Tibial nerve (tissue), 4 donors: ENCODE data around the gene HDAC11. TPM values are rescaled to one million over a fixed set of nuclear protein-coding genes. Genes with fewer than 3 reads are reported as not detected.

ENCODE experiments used
- DNase-seq, 2 donors: peaks; one replicate each; pipeline ENCODE4 v3.0.0-alpha.2; 2019; ENCODE audit warnings: low spot score in 2 of 2
- H3K27ac ChIP-seq, 4 donors: fragments of 200-600 bp; sonication (generic) in 3 of 4; one replicate each; pipeline ENCODE4 v1.5.1; 2017 to 2019; ENCODE audit warnings: mild to moderate bottlenecking in 1 of 4
- H3K27me3 ChIP-seq, 2 donors: fragments of 200-600 bp; sonication (generic) in 1 of 2; one replicate each; pipeline versions ENCODE4 v1.5.1 to v1.6.0; 2017 to 2019
- H3K36me3 ChIP-seq, 3 donors: fragments of 200-600 bp; sonication (generic); one replicate each; pipeline ENCODE4 v1.5.1; 2018 to 2019
- H3K4me1 ChIP-seq, 4 donors: fragments of 200-600 bp; sonication (generic) in 3 of 4; one replicate each; pipeline ENCODE4 v1.5.1; 2017 to 2019
- H3K4me3 ChIP-seq, 4 donors: fragments of 200-600 bp; sonication (generic) in 3 of 4; one replicate each; pipeline ENCODE4 v1.5.1; 2017 to 2019; ENCODE audit warnings: mild to moderate bottlenecking in 1 of 4, moderate library complexity in 1 of 4
- H3K9me3 ChIP-seq, 4 donors: fragments of 200-600 bp; sonication (generic) in 3 of 4; one replicate each; pipeline ENCODE4 v1.5.1; 2017 to 2019
- EP300 ChIP-seq, 2 donors: sonication (generic); formaldehyde crosslinking; IDR thresholded peaks; one replicate each; pipeline ENCODE4 v1.6.1; 2017; ENCODE audit warnings: antibody characterized with exemption in 2 of 2, mild to moderate bottlenecking in 1 of 2
- POLR2A ChIP-seq, 2 donors: fragments of 450-650 bp; IDR thresholded peaks; one replicate each; pipeline ENCODE4 v1.6.1; 2017; ENCODE audit warnings: antibody characterized with exemption in 2 of 2, mild to moderate bottlenecking in 2 of 2, moderate library complexity in 2 of 2
- WGBS, 2 donors: methylation state at CpG; one replicate each; pipeline ENCODE4 v1.1.5; 2018; 5-methylcytosine and 5-hydroxymethylcytosine counted together
- total RNA-seq, 4 donors: library from RNA; depleted of rRNA; stranded (reverse); fragments of >200 nt; gene quantifications; one replicate each; pipeline ENCODE4 v1.1.0, GENCODE V29; 2016
- TF ChIP-seq, protein P1 (sequence below), 5 experiments: fragments of 200-600 bp in 3 of 5; fragments of 450-650 bp in 2 of 5; sonication (generic) in 3 of 5; IDR thresholded peaks; one replicate each; pipeline ENCODE4 v1.5.1; 2016 to 2019; ENCODE audit warnings: antibody characterized with exemption in 5 of 5, mild to moderate bottlenecking in 3 of 5, moderate library complexity in 2 of 5

HDAC11 gene
- total RNA-seq, 4 donors from 2014 or later: 20.9 to 25.1 (median 23.9) TPM

DNA sequence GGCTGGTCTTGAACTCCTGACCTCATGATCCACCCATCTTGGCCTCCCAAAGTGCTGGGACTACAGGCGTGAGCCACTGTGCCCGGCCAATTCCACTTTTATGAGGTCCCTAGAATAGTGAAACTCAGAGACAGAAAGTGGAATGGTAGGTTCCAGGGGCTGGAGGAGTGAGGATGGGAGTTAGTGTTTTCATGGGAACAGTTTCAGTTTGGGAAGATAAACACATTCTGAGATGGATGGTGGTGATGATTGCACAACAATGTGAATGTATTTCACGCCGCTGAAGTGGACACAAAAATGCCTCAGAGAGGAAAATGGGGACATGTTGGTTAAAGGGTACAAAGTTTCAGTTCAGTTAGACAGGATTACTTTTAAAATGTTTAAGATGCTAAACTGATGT, 22.5 kb upstream of the HDAC11 start:
- Histone ChIP-seq H3K36me3 (no peaks in the 10 kb centered on the region), H3K4me3 (no peak overlapping the region), H3K27ac (no peak overlapping the region), H3K4me1 (peaks cover 0 to under 1% (median 0%) of the 10 kb centered on the region in 4 donors), H3K9me3 (no peaks in the 10 kb centered on the region), H3K27me3 (no peaks in the 10 kb centered on the region)
- WGBS, 2 donors: 82 to 92% methylated on average over 4 of the region's 4 CpGs
- no peak for DNase-seq
- TF ChIP-seq POLR2A (IDR thresholded peaks at IDR 0.05): no peak
- TF ChIP-seq EP300 (IDR thresholded peaks at IDR 0.05): no peak
- TF ChIP-seq, protein P1, sequence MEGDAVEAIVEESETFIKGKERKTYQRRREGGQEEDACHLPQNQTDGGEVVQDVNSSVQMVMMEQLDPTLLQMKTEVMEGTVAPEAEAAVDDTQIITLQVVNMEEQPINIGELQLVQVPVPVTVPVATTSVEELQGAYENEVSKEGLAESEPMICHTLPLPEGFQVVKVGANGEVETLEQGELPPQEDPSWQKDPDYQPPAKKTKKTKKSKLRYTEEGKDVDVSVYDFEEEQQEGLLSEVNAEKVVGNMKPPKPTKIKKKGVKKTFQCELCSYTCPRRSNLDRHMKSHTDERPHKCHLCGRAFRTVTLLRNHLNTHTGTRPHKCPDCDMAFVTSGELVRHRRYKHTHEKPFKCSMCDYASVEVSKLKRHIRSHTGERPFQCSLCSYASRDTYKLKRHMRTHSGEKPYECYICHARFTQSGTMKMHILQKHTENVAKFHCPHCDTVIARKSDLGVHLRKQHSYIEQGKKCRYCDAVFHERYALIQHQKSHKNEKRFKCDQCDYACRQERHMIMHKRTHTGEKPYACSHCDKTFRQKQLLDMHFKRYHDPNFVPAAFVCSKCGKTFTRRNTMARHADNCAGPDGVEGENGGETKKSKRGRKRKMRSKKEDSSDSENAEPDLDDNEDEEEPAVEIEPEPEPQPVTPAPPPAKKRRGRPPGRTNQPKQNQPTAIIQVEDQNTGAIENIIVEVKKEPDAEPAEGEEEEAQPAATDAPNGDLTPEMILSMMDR (IDR thresholded peaks at IDR 0.05): no peak

DNA sequence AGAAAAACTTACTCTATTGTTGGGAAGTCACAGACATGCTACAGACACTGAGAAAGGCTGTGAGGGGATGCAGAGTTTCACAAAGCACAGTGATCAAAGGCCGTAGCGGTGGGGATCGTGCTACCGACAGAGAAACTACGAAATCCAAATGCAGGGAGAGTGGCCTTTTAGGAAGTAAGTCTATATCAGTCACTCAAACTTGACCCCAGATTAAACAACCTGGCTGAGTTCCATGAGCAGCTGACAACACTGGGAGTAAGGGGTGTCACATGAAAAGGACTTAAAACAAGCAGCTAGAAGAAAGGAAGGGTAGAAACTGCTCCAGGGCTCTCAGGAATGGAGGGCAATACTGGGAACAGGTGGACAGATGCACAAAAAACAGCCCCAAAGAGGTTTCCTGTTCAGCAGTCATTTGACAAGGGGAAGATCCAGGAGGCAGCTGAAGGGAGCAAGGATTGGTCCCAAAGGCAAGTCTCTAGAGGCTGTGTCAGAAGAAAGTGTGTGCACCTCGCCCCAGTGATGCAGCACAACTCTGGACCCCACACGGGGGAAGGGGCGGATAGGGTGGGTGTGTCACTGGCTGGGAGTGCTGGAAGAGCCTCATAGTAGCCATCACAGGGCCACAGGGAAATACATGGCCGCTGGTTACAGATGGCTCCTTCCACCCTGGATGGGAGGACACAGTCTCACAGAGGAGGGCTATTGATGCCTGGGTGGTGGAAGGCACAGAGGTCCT, 20.3 kb upstream of the HDAC11 start:
- no peaks in the 10 kb centered on the region for H3K27me3 ChIP-seq
- H3K9me3 ChIP-seq: no peaks in the 10 kb centered on the region
- TF ChIP-seq, protein P1 (IDR thresholded peaks at IDR 0.05): no peak
- TF ChIP-seq POLR2A (IDR thresholded peaks at IDR 0.05): no peak
- no peak for TF ChIP-seq EP300 (IDR thresholded peaks at IDR 0.05)

DNA sequence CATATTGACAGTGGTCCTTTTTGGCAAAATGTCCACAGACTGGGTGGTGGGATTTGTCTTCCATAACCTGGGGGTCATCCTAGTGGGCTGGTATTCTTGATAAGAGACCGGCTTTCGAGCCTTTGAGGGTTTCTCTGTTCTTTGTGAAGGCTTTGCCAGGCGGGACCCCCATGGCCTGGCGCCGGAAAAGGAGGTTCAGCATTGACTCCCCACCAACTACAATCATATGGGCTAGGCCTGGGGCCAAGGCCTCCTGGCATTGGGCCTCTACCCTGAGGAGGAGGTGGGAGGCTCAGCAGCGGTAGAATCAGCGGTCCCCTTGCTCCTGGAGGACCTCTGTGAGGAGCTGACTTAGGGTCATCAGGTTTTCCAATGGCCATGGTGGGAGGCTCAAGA, 19.8 kb upstream of the HDAC11 start:
- Histone ChIP-seq H3K4me1 (no peaks in the 10 kb centered on the region), H3K4me3 (no peak overlapping the region), H3K27ac (no peak overlapping the region), H3K9me3 (no peaks in the 10 kb centered on the region), H3K36me3 (no peaks in the 10 kb centered on the region), H3K27me3 (no peaks in the 10 kb centered on the region)
- 96 to 97% methylated on average over 7 of the region's 7 CpGs for WGBS, 2 donors
- DNase-seq: no peak
- no peak for TF ChIP-seq EP300 (IDR thresholded peaks at IDR 0.05)
- TF ChIP-seq POLR2A (IDR thresholded peaks at IDR 0.05): no peak
- TF ChIP-seq, protein P1 (IDR thresholded peaks at IDR 0.05): no peak

More for the DNA sequence above, 20.3 kb upstream of the HDAC11 start:
- H3K27ac ChIP-seq: no peak overlapping the region
- WGBS, 2 donors: 62 to 78% methylated on average over 9 of the region's 9 CpGs
- no peaks in the 10 kb centered on the region for H3K36me3 ChIP-seq
- DNase-seq: no peak
- H3K4me3 ChIP-seq: no peak overlapping the region
- no peaks in the 10 kb centered on the region for H3K4me1 ChIP-seq

DNA sequence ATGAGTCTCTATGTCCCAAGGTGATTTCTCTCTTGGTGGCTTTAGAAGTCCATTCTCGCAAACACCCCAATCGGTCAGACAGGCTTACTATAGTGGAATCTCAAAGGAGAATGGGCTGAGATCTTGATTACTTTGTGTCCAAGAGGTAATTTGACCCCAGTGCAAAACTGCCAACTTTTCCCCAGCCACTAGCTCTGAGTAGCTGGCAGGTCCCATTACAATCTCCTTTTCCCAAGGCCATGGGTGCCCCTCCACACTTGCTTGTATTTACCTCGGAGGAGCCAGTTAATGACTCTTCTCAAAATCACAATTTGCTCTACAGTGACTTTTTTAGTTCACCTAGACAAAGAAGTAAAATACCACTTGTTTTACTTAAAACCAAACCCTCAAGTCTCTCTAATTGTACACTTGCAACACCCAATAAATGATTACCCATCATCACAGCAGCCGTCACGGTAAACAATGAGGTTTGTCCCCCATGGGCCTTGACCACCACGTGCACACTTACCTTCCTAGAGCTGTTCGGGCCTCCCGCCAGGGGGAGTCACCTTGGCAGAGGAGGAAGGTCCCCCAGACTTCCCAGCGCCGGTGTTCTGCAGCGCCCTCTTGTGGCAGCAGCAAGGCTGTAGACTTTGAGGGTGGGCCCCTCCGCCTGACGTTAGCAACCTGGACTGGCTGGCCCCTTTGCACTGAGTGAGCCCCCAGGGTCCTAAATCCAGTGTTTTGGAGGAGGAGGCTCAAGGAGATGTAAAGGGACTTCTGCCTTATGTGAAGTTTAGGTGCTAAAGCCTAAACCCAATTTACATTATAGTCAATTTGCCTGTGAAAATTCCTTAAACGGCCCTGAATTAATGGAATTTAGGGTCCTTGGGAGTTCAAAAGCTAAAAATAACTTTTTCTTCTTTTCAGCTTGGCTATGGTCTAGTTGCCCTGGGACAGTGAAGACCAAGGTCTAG, 18.7 kb upstream of the HDAC11 start:
- WGBS, 2 donors: 39 to 42% methylated on average over 14 of the region's 14 CpGs
- TF ChIP-seq, protein P1 (IDR thresholded peaks at IDR 0.05): peak in 1 of 5 experiments; percentile 44
- no peak for TF ChIP-seq POLR2A (IDR thresholded peaks at IDR 0.05)
- Histone ChIP-seq H3K27me3 (no peaks in the 10 kb centered on the region), H3K27ac (no peak overlapping the region), H3K36me3 (no peaks in the 10 kb centered on the region), H3K9me3 (no peaks in the 10 kb centered on the region), H3K4me3 (no peak overlapping the region), H3K4me1 (no peaks in the 10 kb centered on the region)
- no peak for DNase-seq
